ENCODE data around the gene ARHGAP8.

Gene ARHGAP8

GRCh38 chr22:44730022-44730393, 22.4 kb upstream of the ARHGAP8 start:
- TF ChIP-seq, protein P1, sequence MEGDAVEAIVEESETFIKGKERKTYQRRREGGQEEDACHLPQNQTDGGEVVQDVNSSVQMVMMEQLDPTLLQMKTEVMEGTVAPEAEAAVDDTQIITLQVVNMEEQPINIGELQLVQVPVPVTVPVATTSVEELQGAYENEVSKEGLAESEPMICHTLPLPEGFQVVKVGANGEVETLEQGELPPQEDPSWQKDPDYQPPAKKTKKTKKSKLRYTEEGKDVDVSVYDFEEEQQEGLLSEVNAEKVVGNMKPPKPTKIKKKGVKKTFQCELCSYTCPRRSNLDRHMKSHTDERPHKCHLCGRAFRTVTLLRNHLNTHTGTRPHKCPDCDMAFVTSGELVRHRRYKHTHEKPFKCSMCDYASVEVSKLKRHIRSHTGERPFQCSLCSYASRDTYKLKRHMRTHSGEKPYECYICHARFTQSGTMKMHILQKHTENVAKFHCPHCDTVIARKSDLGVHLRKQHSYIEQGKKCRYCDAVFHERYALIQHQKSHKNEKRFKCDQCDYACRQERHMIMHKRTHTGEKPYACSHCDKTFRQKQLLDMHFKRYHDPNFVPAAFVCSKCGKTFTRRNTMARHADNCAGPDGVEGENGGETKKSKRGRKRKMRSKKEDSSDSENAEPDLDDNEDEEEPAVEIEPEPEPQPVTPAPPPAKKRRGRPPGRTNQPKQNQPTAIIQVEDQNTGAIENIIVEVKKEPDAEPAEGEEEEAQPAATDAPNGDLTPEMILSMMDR (IDR thresholded peaks at IDR 0.05; ENCODE audit: insufficient read depth, low read depth, low read length, missing control alignments): no peak
- H3K4me3 ChIP-seq (ENCODE audit: low read length): no peak overlapping the region
- no peak for DNase-seq (ENCODE audit: low read depth)

DNA sequence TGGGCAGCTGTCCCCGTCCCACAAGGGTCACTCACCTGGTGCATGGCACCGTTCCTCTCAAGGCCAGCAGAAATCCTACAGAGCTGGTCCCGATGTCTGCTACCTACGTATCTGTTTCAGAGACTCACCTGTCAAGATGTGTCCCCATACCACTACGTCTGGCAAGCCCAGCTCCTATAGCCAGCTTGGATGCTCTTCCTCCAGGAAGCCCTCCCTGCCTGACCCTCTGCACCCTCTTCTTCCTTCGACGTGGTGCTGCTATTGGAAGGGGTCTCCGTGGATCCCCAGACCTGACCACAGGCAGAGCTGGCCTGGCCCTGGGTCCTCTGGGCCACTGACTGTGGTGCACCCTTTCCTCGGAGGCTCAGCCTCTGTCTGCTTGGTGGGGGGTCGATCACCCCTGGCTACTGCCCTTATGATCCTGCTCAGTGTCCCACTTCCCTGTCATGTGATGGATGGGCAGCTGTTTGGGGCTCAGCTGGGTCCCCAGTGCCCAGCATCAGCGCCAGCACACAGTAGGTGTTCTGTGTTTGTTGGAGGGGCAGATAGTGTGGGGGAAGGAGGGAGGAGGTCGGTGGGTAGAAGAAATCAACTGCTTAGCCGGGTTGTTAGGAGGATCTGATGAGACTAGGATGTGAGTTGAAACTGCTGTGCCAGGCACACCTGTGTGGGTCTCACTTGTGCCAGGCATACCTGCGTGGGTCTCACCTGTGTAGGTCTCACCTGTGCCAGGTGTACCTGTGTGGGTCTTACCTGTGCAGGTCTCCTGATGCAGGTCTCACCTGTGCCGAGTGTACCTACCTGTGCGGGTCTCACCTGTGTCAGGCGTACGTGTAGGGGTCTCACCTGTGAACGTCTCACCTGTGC, 21.7 kb upstream of the ARHGAP8 start:
- TF ChIP-seq, protein P1 (IDR thresholded peaks at IDR 0.05; ENCODE audit: insufficient read depth, low read depth, low read length, missing control alignments): no peak
- DNase-seq (ENCODE audit: low read depth): no peak
- H3K4me3 ChIP-seq (ENCODE audit: low read length): no peak overlapping the region

GRCh38 chr22:44731357-44731970, 20.9 kb upstream of the ARHGAP8 start:
- no peak for DNase-seq (ENCODE audit: low read depth)
- H3K4me3 ChIP-seq (ENCODE audit: low read length): no peak overlapping the region
- TF ChIP-seq, protein P1 (IDR thresholded peaks at IDR 0.05; ENCODE audit: insufficient read depth, low read depth, low read length, missing control alignments): no peak

DNA sequence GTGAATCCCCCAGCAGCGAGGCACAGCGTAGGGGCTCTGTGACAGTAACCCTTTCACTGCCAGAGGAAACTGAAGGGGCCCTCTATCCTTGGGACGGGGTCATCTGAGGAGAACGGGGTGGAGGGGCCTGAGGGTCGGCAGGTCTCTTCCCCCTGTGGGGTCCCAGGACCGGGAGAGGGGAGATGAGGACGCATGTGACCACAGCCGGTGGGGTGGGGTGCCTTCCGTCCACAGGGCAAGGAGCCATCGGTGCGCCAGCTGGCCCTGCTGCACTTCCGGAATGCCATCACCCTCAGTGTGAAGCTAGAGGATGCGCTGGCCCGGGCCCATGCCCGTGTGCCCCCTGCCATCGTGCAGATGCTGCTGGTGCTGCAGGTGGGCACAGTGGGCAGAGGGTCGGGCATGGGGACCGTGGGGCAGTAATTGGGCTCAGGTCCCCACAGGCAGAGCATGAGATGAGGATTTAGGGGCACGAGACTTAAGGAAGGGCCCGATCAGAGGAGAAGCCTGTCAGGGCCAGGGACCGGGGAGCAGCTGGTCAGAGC, 20.3 kb upstream of the ARHGAP8 start:
- TF ChIP-seq, protein P1 (IDR thresholded peaks at IDR 0.05; ENCODE audit: insufficient read depth, low read depth, low read length, missing control alignments): no peak
- no peak overlapping the region for H3K4me3 ChIP-seq (ENCODE audit: low read length)

GRCh38 chr22:44732661-44733060, 19.7 kb upstream of the ARHGAP8 start:
- TF ChIP-seq, protein P1 (IDR thresholded peaks at IDR 0.05; ENCODE audit: insufficient read depth, low read depth, low read length, missing control alignments): no peak
- DNase-seq (ENCODE audit: low read depth): no peak
- no peak overlapping the region for H3K4me3 ChIP-seq (ENCODE audit: low read length)

More for the DNA sequence above, 20.3 kb upstream of the ARHGAP8 start:
- DNase-seq (ENCODE audit: low read depth): no peak

- TF ChIP-seq, protein P1 (IDR thresholded peaks at IDR 0.05; ENCODE audit: insufficient read depth, low read depth, low read length, missing control alignments): no peak
- H3K4me3 ChIP-seq (ENCODE audit: low read length): no peak overlapping the region
- no peak for DNase-seq (ENCODE audit: low read depth)
Observed at GRCh38 chr22:44733426-44734106, 18.8 kb upstream of the ARHGAP8 start.
